GM12891 (cell line): ENCODE data around the gene LRRC71.
"Not testable (repeated sequence)": the region's sequence is repeated elsewhere in the genome, so short reads cannot be mapped to it uniquely, and the experiment has no call there.

ENCODE experiments used
- DNase-seq: peaks from one replicate; pipeline ENCODE4 v3.0.0; 2011; ENCODE audit warnings: low spot score; ENCODE audit not compliant: insufficient read length
- FAIRE-seq: peaks from 2 replicates; lab custom pipeline; 2011; peaks lifted over from hg19 to GRCh38; lab: Jason Lieb, UNC
- PAX5 ChIP-seq: IDR thresholded peaks from 2 replicates; pipeline ENCODE4 v1.6.1; 2011; ENCODE audit warnings: low read length, moderate library complexity, mild to moderate bottlenecking; ENCODE audit not compliant: insufficient read depth, severe bottlenecking
- POLR2A ChIP-seq: IDR thresholded peaks from 2 replicates; pipeline ENCODE4 v1.6.1; 2011; ENCODE audit warnings: low read depth, low read length, control low read depth
- POLR2AphosphoS5 ChIP-seq: IDR thresholded peaks from 2 replicates; pipeline ENCODE4 v1.6.1; 2011; ENCODE audit warnings: low read depth, low read length, control low read depth
- POU2F2 ChIP-seq: IDR thresholded peaks from 2 replicates; pipeline ENCODE4 v1.6.1; 2011; ENCODE audit warnings: low read depth, mild to moderate bottlenecking, control low read depth, low read length, moderate library complexity
- SPI1 ChIP-seq: IDR thresholded peaks from 2 replicates; pipeline ENCODE4 v1.6.1; 2011; ENCODE audit warnings: low read depth, low read length, control low read depth
- TAF1 ChIP-seq: IDR thresholded peaks from 2 replicates; pipeline ENCODE4 v1.6.1; 2011; ENCODE audit warnings: low read depth, low read length, control low read depth

Gene LRRC71

GRCh38 chr1:156926175-156926574 is 5.7 kb downstream of the LRRC71 start:
- FAIRE-seq: no peak

DNA sequence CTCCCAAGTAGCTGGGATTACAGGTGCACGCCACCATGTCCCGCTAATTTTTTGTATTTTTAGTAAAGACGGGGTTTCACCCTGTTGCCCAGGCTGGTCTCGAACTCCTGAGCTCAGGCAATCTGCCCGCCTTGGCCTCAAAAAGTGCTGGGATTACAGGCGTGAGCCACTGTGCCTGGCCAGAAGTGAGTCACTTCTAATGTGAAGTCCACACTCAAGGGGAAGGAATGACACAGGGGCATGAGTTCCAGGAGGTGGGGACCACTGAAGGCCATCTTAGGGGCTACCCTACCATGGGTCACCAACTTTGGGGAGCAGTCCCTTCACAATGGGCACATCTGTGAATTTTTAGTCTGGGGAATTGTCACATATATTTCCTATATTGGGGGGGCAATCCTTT is 6.3 kb downstream of the LRRC71 start:
- FAIRE-seq, DNase-seq: not testable (repeated sequence)

More at GRCh38 chr1:156926175-156926574, 5.7 kb downstream of the LRRC71 start:
- DNase-seq: no peak
- TF ChIP-seq SPI1 (no peak), PAX5 (no peak), POU2F2 (no peak), POLR2A (no peak), POLR2AphosphoS5 (no peak), TAF1 (no peak)

GRCh38 chr1:156927215-156928042 is 7.0 kb downstream of the LRRC71 start:
- DNase-seq: peak; percentile 69
- peak; percentile 89 for FAIRE-seq
- TF ChIP-seq PAX5 (no peak), SPI1 (no peak), POU2F2 (no peak), POLR2AphosphoS5 (no peak), POLR2A (no peak), TAF1 (no peak)

GRCh38 chr1:156928043-156928602 is 7.7 kb downstream of the LRRC71 start:
- no peak for FAIRE-seq
- TF ChIP-seq POU2F2 (no peak), SPI1 (no peak), PAX5 (no peak), POLR2AphosphoS5 (no peak)
- no peak for DNase-seq

DNA sequence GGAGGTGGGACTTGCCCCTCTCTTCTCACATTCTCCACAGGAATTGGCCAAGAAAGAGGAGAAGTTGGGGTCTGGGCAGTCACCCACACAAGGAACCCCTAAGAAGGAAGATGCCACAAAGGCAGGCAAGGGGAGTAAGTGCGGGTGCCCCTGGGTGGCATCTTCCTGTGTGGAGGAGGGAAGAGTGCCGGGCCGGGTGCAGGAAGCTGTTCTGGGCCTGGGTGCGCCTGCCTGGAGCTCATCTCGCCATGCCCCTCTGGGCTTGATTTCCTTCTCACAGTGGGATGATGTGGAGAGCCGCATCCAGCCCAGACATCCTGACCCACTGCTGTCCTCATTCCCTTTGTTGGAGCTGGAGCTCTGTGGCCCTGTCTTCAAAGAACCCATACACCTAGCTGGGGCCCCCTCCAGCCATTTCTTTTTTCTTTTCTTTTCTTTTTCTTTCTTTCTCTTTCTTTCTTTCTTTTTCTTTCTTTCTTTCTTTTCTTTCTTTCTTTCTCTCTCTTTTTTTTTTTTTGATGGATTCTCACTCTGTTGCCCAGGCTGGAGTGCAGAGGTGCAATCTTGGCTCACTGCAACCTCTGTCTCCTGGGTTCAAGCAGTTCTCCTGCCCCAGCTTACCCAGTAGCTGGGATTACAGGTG is 9.3 kb downstream of the LRRC71 start:
- FAIRE-seq: no peak
- no peak for TF ChIP-seq POLR2AphosphoS5
- no peak for TF ChIP-seq PAX5
- no peak for TF ChIP-seq POLR2A
- TF ChIP-seq TAF1: no peak
- TF ChIP-seq SPI1: no peak
- no peak for TF ChIP-seq POU2F2
- DNase-seq: no peak

DNA sequence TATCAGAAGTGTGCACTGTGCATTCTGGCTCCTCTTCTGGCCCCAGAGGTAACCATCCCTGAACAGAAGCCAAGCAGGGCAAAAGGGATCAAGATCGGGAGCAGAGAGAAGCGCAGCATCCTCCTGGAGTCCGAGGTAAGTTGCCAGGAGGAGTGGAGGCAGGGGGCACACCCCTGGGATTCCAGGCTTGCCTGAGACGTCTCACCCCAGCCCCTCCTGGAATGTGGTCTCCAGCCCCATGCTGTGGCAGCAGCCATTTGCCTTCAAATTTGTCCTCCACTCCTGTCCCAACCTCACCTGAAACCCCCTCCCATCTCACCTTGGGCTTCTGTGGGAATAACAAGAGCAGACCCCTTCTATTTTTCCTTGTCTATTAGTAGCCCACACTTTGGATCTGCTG is 10.1 kb downstream of the LRRC71 start:
- no peak for TF ChIP-seq PAX5
- no peak for TF ChIP-seq TAF1
- TF ChIP-seq POU2F2: no peak
- TF ChIP-seq POLR2A: no peak
- TF ChIP-seq SPI1: no peak
- TF ChIP-seq POLR2AphosphoS5: no peak
- no peak for FAIRE-seq
- DNase-seq: no peak

DNA sequence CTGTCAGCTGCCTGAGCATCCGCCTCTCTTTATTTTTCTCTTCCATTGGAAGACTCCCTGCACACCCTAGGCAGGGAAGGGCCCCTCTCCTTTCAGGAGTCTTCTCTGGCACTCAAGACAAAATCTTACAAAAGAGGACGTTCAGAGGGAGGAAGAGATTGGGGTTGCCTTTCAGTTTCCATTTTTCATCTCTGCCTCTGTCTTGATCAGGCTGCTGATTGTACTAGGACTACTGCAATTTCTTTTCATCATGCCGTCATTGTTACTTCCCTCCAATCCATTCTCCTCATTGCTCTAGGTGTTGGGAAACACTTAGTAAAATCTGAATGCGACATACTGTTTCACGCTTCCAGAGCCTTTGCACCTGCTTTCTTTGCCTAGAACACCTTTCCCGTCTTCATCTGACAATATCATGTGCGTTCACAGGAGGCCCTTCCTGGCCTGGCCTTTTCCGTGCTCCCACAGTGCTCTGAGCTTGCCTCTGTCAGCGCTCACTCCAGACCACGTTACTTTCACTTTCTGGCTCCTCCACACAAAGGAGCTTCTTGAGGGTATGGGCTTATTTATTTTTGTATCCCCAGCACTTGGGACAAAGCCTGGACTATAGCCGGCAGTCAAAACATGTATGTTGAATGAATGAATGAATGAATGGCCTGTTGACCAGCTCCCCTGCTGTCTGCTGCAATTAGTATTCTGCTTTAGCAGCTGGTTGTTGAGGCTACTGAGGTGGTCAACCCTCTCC is 10.9 kb downstream of the LRRC71 start:
- no peak for FAIRE-seq
- DNase-seq: no peak
- TF ChIP-seq TAF1: no peak
- no peak for TF ChIP-seq POU2F2
- TF ChIP-seq PAX5: no peak

DNA sequence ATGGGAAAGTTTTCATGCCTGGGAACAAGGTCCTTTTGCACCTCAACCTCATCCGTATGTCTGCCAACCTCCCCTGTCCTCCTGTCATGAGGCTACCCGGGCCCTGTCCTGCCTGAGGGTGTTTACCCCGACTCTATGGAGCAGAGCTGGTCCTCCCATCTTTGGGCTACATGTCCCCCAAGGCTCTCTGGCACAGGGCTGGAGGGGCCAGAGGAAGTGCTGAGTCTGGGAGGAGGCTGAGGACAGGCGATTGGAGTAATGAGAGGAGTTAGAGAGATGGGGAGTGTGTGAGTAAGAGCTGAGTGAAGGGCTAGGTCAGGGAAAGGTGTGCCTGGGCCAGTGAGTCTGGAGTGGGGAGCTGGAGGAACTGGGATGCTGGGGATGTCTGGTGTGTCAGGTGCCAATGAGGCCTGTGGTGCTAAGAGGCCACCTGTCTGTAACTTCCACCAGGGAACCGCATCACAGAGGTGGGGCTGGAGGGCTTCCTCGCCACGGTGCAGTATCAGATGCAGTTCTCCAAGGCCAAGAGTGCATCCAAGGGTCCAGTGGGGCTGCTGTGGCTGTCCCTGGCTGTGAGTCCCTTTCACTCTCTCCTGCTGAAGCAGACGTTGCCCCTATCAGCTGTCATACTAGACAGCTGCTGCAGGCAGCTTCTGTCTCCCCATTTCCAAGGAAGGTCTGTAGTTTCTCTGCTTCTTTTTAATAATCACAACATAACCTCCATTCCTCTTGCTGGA is 11.7 kb downstream of the LRRC71 start:
- DNase-seq: no peak
- TF ChIP-seq POLR2A (no peak), POLR2AphosphoS5 (no peak), TAF1 (no peak), PAX5 (no peak), POU2F2 (no peak), SPI1 (no peak)
- FAIRE-seq: no peak

DNA sequence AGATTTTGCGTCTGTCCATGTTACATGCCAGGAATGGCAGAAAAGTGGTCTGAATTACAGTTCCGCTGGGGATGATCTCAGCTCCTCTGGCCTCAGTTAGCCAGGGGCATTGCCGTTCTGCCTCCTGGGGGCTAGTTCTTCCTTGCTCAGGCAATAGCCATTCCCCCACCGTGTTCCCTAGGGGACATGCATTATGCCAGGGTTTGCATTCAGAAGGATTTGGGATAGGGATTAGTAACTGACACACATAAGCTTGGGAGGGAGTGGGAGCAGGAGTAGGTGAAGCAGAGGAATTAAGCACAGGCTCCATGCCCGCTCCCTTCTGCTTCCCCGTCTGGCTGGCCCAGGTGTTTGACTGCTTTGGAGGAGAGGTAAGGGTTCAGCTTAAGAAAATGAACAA is 12.7 kb downstream of the LRRC71 start:
- FAIRE-seq: no peak
- DNase-seq: no peak
- no peak for TF ChIP-seq POU2F2
- no peak for TF ChIP-seq POLR2AphosphoS5
- TF ChIP-seq PAX5: no peak
- TF ChIP-seq TAF1: no peak
- TF ChIP-seq POLR2A: no peak
- TF ChIP-seq SPI1: no peak
